ENCODE measurements around the gene RRP1B.

DNA sequence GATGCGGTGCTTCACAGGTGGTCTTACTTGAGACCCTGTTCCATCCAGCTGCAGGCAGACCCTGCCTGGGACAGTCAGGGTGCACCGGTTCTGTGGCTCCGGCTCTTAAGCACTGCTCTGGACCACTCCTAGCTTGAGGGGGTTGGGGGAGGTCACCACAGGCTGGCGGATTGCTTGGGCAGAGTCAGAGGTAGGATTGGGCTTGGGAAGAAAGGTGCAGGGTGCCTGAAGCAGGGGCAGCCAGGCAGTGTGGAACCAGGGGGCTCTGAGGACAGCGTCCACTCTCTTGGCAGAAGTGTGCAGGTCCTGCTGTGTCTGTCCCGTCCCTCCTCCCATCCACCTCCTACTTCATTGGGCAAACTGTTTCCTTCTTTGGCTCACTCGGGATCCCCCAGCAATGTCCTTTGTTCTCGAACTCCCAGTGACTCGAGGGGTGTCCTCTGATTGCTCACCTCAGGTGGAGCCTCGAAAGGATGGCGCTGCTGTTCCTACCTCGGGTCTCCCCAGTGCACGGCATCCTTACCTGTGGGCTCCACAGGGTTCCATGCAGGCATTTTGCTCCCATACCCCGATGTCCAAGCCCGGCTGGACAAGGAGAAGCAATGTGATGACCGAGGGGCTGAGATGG, 61.3 kb downstream of the RRP1B start:
- TF ChIP-seq, protein P1, sequence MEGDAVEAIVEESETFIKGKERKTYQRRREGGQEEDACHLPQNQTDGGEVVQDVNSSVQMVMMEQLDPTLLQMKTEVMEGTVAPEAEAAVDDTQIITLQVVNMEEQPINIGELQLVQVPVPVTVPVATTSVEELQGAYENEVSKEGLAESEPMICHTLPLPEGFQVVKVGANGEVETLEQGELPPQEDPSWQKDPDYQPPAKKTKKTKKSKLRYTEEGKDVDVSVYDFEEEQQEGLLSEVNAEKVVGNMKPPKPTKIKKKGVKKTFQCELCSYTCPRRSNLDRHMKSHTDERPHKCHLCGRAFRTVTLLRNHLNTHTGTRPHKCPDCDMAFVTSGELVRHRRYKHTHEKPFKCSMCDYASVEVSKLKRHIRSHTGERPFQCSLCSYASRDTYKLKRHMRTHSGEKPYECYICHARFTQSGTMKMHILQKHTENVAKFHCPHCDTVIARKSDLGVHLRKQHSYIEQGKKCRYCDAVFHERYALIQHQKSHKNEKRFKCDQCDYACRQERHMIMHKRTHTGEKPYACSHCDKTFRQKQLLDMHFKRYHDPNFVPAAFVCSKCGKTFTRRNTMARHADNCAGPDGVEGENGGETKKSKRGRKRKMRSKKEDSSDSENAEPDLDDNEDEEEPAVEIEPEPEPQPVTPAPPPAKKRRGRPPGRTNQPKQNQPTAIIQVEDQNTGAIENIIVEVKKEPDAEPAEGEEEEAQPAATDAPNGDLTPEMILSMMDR (IDR thresholded peaks at IDR 0.05) = no peak
- TF ChIP-seq POLR2A (IDR thresholded peaks at IDR 0.05; ENCODE audit: low read depth) = no peak
- no peak for TF ChIP-seq EP300 (IDR thresholded peaks at IDR 0.05)
- TF ChIP-seq POLR2AphosphoS5 (IDR thresholded peaks at IDR 0.05) = no peak
